ENCODE results near the gene BARHL2.

- TF ChIP-seq SP1 (IDR thresholded peaks at IDR 0.05) (no peak), ZNF384 (IDR thresholded peaks at IDR 0.05) (no peak), CTBP1 (IDR thresholded peaks at IDR 0.05; ENCODE audit: borderline replicate concordance) (no peak), BHLHE40 (IDR thresholded peaks at IDR 0.05; ENCODE audit: borderline replicate concordance) (no peak), HDGF (IDR thresholded peaks at IDR 0.05; ENCODE audit: borderline replicate concordance) (no peak), SUZ12 (IDR thresholded peaks at IDR 0.05) (no peak), FOXA1 (IDR thresholded peaks at IDR 0.05) (no peak), NFRKB (IDR thresholded peaks at IDR 0.05) (no peak), PKNOX1 (IDR thresholded peaks at IDR 0.05) (no peak), LEF1 (IDR thresholded peaks at IDR 0.05; ENCODE audit: borderline replicate concordance) (no peak)
Observed at GRCh38 chr1:90723590-90724108, 6.5 kb upstream of the BARHL2 start.
